Eye (tissue), 1 donor: Measurements from ENCODE around the gene GAD1.

Experiments
- DNase-seq: peaks from one replicate; pipeline ENCODE4 v3.0.0-alpha.2; 2015

The GAD1 gene

DNA sequence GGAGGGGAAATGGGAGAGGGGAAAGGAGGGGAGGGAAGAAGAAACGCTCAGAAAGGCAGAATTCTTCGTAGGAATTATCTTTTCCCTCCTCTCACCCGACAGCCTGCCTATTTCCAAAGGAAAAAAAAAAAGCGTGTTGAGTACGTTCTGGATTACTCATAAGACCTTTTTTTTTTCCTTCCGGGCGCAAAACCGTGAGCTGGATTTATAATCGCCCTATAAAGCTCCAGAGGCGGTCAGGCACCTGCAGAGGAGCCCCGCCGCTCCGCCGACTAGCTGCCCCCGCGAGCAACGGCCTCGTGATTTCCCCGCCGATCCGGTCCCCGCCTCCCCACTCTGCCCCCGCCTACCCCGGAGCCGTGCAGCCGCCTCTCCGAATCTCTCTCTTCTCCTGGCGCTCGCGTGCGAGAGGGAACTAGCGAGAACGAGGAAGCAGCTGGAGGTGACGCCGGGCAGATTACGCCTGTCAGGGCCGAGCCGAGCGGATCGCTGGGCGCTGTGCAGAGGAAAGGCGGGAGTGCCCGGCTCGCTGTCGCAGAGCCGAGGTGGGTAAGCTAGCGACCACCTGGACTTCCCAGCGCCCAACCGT, at the start of gene GAD1:
TSS of gene GAD1 (plus strand) at position 384 of the 589 bp plus-strand sequence. CDS start 1,705 bp downstream, outside the sequence.
- DNase-seq = peak; percentile 82

DNA sequence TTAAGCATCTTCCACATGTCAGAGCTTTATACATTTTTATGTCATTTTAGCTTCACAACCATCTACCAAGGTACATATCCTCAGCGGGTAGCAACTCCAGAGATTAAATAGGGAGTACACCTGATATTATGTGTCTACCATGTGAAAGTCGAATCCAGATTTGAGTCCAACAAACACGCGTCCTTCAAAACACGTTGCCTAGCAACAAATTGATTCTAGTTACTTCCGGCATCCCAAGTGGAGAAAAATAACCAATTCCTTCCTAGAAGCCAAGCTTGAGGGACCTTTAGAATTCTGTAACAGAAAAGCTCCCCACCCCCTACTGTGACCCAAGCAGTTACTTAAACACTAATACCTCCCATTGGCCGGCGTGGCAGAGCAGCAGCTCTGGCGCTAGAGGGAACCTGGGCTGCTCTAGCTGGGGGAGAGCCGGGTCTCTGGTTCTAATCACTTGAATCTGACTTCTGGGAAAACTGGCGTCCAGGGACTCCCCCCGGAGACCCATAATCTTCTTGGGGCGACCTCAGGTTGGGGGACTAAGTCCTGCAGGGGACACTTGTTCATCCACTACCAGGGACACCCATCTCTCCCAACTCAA, 46.6 kb upstream of the GAD1 start, which contains the start of gene ERICH2:
TSS of gene ERICH2 (plus strand) at position 371 of the 598 bp plus-strand sequence. CDS start 304 bp downstream, outside the sequence.
- DNase-seq = peak; percentile 81

DNA sequence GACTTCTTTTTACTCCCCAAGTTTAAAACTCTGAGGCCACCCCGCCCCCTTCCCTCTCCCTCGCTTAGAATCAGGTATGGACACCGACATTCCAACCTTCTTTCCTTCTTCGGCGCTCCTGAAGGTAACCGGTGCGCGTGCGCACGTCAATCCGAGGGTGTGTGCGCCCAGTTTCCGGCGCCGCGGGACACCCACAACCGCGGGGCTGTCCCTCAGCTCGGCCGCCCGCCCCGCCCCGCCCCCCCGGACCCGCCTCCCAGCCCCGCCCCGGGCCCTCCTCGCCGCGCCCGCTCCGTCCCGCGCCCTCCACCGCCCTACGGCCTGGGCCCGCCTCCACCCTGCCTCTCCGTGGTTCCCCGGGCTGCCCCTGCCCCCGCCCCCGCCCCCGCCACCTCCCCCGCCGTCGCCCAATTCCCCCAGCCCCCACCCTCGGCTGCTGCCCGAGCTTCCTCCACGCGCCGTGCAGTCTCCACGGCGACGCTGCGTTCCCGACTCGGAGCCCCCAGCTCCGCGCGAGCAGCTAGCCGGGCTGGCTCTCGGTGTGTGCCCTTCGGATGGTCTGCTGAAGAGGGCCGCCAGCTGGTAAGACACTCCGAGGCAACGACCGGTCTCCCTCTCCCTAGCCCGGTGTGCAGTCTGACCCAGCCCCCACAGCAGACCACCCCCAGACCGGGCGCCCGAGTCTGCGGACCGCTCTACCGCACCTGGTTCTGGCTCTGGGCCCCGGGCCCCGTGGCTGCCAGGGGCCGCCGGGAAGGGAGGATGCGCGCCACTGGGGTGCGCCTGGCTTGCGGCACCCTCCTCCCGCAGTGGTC, 45.9 kb upstream of the GAD1 start:
- DNase-seq = peak; percentile 83

DNA sequence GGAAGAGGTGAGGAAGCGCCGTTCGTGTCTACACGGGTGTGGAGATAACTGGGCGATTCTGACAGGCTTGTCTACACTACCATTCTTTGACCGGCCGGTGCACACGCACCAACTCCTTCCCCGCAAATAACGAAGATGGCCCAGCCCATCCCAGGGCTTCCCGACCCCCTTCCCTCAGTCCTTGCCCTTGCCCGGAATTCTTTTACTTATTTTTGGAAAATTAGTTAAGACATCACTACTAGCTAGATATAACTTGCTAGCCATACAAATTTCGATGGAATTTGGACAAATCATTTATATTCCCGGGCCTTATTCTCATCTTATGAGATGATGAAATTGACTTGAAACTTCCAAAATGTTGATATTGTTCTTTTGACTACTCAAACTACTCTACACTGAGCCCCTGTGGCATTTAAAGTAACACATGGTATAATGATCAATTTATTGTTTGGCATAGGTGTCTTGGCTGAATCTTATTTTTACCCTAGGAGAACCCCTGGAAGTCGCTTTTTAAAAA, 45.2 kb upstream of the GAD1 start:
- DNase-seq = no peak

DNA sequence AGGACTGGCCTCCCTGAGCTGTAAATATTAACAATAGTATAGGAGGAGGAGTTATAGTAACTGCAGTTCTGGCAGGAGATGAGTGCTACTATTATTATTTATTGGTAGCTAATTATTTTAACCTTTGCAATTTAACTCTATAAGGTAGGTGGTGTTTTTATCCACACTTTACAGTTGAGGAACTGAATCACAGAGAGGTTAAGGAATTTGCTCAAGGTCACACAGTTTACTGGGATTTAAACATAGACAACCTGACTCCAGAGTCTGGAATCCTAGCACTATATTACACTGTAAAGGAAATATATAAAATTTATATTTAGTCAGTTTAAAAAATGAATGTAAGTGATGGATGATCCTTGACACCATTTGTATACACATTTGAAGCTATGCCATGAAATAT, 44.4 kb upstream of the GAD1 start:
- no peak for DNase-seq

DNA sequence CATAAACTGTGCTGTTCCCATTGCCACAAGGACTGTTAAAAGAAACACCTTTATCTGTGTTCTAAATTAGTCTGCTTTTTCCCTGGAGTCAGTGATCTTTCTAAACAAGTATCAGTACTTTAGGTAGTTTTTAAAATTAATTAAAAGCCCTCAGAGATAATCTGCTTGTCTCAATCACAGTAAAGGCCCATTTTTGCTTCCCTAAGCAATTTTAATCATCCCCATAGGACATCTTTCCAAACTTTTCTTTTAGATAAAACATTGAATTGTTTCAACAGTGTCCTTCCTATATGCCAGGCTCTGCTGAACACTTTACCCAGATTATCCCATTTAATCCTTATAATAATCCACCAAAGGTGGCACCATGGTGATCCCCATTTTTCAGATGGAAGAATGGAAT, 42.6 kb upstream of the GAD1 start:
- no peak for DNase-seq

DNA sequence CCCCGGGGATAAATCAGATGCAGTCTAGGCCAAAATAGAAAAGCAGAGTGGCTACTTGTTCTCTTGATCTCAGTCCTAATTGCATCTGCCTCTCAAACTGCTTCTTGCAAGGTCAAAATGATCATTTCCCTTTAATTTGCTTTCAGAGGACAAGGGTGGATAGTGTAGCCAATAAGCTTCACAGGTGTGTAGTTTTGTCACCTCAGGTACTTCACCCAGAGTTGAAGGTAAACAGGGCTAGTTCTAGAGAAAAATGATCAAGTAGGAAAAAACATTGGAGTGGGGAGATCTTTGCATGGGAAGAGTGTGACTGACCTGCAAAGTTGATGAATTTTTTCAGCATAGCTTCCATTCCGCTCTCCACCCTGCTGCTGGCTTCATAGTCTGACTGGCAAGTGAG, 37.8 kb upstream of the GAD1 start:
- DNase-seq = no peak

DNA sequence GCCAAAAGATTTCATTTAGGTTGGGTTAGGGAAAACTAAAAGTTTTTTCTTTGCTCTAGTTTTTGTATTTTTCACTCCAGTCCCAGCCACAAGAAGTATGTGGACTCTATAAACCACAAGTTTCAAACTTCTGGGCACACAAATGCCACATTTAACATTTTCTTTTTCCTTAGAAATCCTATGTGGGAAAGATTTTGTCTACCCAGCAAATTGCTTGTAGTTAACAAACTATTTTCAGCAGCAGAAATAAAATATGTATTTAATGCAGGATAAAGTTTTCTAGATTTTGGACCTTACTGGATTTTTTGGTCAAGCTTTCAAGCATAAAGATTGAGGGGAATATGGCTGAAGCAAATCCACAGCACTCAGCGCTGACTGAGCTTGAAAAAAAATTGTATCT, 37.4 kb upstream of the GAD1 start:
- DNase-seq = no peak

DNA sequence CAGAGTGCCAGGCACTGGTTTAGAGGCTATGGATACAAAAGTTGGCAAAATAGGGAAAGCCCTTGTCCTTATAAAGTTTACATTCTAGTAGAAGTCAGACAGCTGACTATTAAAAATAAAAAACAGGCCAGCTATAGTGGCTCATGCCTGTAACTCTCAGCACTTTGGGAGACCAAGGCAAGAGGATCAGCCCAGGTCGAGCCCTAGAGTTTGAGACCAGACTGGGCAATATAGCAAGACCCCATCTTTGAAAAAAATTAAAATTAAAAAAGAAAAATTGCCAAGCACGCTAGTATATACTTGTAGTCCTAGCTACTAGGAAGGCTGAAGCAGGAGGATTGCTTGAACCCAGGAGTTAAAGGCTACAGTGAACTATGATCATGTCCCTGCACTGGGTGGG, 34.0 kb upstream of the GAD1 start:
- no peak for DNase-seq

DNA sequence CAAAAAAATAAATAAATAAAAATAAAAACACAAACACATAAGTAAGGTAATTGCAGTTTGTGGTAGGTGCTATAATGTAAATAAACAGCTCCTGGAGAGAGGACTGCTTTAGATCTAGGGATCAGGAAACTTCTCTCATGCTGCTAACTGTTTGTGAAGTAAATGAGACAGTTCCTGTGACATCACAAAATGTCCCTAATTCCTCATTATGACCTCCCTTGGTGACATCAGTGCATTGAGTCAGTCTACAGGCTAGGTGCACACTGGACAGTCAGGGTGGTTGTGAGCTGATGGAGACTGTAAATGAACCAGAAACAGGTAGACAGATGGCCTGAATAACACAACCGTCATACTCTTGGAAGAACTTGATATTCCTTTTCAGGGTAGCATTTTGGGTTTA, 33.1 kb upstream of the GAD1 start:
- no peak for DNase-seq

DNA sequence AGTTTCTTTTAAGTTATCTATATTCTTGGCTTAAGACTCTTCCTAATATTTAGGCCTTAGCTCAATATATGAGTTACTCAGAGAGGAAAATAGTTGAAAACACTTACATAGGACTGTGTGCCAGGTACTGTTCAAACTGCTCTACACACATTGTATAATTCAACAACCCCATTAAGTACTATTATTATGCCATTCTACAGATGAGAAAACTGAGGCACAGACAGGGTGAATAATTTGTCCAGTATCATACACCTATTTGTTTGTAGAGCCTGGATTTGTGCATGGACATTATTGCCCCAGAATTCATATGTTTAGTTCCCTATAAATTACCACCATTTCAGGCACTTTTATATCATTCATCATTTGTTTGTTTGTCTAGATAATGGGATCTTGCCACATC, 17.7 kb upstream of the GAD1 start:
- no peak for DNase-seq

DNA sequence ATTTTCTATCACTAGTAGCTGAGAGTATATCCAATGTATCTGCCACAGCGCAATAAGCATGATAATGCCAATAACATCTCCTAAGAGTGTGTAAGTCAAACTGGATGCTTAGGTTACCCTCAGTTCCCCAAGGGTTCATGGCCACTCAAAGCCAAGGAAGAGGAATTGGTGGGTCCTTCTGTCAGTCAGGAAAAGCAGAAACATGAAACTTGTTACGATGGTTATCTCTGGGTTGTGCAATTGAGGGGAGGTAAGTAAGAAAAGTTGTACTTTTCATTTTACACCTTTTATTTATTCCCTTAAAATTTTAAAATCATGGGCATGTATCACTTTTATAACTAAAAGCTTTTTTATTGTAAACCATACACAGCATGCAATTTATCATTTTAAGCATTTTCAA, 10.1 kb upstream of the GAD1 start:
- DNase-seq = no peak

DNA sequence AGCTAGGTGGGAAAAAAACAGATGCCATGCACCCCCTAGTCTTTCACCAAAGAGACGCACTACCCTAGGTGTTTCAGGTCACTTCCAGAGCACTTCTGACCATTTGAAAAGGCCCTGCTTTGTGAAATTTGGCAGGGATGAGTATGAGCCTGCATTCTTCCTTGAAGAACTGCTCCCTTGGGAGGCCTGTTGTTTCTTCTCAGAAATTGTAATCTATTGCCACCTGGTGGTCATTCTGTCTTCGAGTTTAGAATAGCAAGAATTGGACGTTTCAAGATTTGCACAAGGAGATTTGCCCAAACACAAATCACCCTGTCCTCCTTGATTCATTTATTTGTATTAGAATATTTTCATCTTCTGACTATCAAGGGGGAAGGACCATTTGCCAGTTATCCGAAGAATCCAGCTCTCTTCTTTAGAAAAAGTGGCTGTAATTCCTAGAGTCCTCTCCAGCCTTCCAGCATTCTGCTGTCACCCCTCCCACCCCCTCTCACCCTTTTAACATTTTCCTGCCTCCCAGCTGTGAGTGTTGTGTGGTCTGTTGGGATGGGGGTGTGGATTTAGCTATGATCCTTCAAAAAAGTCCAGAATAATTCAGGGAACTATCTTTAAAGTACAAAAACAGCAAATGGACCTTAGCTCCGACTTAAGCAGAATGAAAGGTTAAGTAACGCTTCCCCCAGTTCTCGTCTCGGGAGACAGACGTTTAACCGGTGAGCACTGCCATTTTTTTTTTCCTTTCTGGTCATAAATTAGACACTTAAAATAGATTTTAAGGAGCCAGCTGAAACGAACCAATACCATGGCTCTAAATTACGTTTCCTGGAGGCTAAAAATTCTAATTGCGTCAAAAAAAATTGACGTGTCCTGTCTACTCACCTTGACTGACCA, 3.7 kb upstream of the GAD1 start:
- peak; percentile 96 for DNase-seq

DNA sequence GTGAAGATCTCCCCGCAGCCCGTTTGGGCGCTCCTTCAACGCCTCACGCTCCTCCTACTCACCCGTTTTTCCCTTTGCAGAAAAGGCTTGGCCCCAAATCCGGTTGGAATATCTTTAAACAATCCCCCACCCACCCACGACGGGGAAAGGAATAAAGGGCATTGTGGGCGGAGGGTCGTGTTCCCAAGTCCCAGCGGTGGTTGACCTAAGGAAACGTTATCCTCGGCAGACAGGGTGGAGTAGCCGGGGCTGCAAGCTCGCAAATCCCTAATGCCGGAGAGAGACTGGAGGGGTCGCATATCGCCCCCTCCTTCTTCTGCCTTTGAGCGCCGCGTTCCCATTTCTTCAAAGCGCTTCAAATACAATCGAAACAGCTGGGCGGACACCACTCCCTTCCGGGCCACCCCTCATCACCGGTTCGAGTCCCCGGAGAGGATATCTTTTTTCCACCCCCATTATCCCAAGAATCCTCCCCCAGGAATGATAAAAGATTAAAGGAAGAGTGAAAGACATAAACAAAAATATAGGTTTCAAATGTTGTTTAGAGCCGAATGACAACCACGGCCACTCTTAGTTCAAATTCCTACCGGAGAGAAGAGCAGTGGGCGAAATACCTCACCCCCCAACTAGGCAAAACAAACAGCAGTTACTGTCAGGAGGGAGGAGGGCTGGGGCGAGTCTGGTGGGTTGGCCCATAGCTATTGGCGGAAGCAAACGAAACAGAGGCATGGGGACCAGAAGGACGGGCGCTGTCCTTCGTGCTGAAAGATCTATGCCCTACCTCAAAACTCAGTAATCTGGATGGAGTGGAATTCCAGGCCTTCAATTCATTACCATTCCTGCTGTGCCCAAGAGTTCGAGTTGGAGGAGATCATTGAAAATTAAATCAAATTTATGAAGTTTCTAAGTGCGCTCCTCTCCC, 2.8 kb upstream of the GAD1 start:
- peak; percentile 91 for DNase-seq

DNA sequence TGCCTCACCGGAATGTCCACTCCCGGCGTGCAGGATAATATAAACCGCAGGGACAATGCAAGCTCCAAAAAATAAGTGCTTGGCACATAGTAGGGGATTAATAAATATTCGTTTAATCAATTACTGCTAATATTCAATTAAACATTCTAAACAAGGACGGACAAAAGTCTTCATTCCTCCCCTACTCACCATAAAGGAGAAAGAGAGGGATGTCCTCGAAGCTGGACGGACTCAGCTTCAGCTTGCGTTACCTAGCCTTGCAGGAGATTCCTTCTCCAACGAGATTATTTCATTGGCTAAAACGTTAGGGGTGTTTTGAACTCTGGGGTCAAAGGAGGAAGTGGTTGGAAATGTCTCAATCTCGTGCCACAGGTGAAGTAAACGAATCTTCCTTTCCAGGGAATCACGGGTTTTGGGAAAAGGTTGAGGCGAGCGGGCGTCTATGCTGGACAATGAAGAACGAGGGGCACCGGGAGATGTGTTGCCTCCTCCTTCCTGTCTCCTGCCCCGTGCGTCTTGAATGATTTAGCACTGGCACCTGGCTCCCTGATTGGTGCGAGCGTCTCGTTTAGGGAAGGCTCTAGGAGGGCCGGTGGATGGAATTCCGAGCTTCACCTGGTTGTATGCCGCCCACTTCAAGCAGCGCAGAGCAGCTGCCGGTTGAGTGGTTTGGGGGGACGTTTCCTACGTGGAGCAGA, 2.0 kb upstream of the GAD1 start:
- peak; percentile 52 for DNase-seq

DNA sequence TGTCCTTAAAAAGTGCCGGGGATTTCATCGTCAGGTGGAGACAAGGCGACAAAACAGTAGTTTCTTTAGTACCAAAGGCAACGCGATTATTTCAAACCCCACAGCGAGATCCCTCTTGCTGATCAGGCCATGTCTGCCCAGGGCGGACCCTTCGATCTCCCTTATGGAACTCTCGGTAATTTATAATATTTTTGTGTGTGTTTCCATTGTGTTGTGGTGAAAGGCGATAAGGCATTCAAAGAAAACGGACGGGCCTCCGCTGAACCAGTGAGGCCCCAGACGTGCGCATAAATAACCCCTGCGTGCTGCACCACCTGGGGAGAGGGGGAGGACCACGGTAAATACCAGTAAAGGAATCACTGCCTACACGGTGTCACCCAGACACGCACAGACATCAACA, 1.4 kb upstream of the GAD1 start:
- no peak for DNase-seq

DNA sequence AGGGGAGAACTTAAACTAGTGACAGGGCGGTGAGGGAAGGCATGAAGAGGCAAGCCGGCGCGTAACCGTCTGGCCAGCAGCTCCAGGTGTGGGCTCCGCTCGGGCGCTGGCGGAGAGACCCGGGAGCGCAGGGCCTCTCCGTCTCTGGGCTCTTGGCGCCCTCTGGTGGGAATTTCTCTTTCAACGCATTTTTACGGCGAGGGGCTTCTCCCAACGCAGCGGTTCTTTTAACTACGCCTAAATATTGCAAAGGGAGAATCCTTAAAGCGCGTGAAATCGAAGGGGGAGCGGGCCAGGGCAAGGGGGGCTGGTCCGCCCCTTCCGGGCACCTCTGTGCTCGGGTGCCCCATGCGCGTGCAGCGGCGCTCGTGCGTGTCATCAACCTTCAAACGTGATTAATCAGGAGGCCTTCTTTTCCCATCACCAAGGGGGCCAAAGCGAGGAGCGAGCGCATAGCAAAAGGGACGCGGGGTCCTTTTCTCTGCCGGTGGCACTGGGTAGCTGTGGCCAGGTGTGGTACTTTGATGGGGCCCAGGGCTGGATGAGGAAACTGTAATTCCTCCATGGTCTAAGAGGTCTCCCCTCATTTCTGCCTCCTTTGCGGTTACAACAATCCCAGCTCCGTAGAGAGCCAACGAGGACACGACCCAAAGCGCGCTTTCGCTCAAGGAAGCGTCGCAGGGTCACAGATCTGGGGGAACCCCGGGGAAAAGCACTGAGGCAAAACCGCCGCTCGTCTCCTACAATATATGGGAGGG, 762 bp upstream of the GAD1 start:
- DNase-seq = peak; percentile 95

DNA sequence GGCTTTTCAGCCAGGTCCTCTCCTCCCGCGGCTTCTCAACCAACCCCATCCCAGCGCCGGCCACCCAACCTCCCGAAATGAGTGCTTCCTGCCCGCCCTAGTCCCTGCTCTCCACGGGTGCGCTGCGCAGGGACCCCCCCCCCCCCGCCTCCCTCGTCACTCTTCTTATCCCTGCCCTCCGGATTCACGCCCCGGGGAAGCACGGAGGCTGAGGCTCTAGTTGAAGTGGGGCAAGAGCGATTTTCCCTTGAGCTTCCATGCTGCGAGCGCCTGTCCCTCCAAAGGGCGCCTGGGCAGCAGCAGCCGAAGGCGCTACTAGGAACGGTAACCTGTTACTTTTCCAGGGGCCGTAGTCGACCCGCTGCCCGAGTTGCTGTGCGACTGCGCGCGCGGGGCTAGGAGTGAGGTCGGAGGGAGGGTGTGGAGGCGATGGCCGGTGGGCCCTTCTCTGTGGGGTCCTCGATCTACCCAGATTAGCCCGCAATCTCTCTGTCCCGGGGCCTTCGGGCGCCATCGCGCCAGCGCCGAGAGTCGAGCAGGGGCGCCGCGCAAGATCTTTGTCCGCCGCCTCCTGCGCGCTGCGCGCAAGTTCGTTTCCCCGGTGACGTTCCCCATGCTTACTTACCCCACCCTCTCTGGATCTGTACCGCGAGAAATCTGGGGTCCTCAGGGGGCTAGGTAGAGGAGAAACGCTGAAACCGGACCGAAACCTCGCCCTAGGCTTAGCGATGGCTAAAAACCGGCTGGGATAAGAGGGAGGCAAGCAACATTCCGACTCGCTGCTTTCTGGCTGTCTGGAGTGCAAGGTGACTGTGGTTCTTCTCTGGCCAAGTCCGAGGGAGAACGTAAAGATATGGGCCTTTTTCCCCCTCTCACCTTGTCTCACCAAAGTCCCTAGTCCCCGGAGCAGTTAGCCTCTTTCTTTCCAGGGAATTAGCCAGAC, 677 bp downstream of the GAD1 start:
- DNase-seq = peak; percentile 76
